ENCODE measurements around the gene EPN2.

DNA sequence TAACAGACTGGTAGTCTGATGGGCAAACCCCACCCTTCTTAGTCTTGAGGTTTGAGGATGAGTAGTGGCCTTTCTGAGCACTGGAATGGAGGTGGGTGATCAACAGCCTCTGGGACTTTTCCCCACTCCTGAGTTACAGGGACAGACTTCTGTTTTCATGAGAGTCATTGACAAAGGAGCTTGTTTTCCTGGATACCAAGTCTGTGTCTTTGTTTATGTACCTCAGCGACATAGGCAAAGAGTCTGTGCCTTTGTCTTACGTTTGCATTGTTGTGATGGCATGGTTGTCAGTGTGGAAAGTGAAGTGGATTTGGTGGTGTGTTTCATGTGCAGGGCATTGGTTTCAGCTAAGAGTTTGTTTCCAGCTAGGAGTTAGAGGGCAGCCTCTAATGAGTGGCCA, 17.5 kb downstream of the EPN2 start:
- TF ChIP-seq, protein P1, sequence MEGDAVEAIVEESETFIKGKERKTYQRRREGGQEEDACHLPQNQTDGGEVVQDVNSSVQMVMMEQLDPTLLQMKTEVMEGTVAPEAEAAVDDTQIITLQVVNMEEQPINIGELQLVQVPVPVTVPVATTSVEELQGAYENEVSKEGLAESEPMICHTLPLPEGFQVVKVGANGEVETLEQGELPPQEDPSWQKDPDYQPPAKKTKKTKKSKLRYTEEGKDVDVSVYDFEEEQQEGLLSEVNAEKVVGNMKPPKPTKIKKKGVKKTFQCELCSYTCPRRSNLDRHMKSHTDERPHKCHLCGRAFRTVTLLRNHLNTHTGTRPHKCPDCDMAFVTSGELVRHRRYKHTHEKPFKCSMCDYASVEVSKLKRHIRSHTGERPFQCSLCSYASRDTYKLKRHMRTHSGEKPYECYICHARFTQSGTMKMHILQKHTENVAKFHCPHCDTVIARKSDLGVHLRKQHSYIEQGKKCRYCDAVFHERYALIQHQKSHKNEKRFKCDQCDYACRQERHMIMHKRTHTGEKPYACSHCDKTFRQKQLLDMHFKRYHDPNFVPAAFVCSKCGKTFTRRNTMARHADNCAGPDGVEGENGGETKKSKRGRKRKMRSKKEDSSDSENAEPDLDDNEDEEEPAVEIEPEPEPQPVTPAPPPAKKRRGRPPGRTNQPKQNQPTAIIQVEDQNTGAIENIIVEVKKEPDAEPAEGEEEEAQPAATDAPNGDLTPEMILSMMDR (IDR thresholded peaks at IDR 0.05) = no peak
- no peak for TF ChIP-seq POLR2A (IDR thresholded peaks at IDR 0.05; ENCODE audit: low read depth)

Measured in esophagus muscularis mucosa (tissue), 3 donors.